Neural crest cell (in vitro differentiated cells): ENCODE measurements around the gene NHSL2. TPM values are rescaled to one million over a fixed set of nuclear protein-coding genes. Genes with fewer than 3 reads are reported as not detected.
"Not testable (repeated sequence)": the region's sequence is repeated elsewhere in the genome, so short reads cannot be mapped to it uniquely, and the experiment has no call there.

ENCODE experiments used
- DNase-seq: peaks from one replicate; pipeline ENCODE4 v3.0.0; 2021; ENCODE audit warnings: low read depth, mixed read lengths, low spot score
- H3K27ac Mint-ChIP-seq: one replicate; pipeline ENCODE4 v1.8.0; 2021; ENCODE audit warnings: mild to moderate bottlenecking, mixed read lengths; ENCODE audit not compliant: unreplicated experiment
- H3K27me3 Mint-ChIP-seq: 2 replicates; pipeline ENCODE4 v1.8.0; 2021; ENCODE audit warnings: low read depth, mild to moderate bottlenecking, mixed read lengths
- H3K36me3 Mint-ChIP-seq: 2 replicates; pipeline ENCODE4 v1.8.0; 2021; ENCODE audit warnings: low read depth, mild to moderate bottlenecking, mixed read lengths
- H3K4me1 Mint-ChIP-seq: 2 replicates; pipeline ENCODE4 v1.8.0; 2021; ENCODE audit warnings: mixed read lengths
- H3K4me3 Mint-ChIP-seq: one replicate; pipeline ENCODE4 v1.8.0; 2021; ENCODE audit warnings: mild to moderate bottlenecking, mixed read lengths
- H3K9me3 Mint-ChIP-seq: 2 replicates; pipeline ENCODE4 v1.8.0; 2021; ENCODE audit warnings: mixed read lengths
- CTCF ChIP-seq: fragments of 200-600 bp; sonication (generic); conservative IDR thresholded peaks from 2 replicates; pipeline ENCODE4 v1.5.0; 2021; ENCODE audit warnings: antibody characterized with exemption, mild to moderate bottlenecking
- total RNA-seq: library from RNA; stranded (reverse); gene quantifications from 2 replicates; pipeline ENCODE4 v1.2.1, GENCODE V29; 2021

Gene NHSL2
- total RNA-seq, 1 donor from 2014 or later = 9.9 TPM

DNA sequence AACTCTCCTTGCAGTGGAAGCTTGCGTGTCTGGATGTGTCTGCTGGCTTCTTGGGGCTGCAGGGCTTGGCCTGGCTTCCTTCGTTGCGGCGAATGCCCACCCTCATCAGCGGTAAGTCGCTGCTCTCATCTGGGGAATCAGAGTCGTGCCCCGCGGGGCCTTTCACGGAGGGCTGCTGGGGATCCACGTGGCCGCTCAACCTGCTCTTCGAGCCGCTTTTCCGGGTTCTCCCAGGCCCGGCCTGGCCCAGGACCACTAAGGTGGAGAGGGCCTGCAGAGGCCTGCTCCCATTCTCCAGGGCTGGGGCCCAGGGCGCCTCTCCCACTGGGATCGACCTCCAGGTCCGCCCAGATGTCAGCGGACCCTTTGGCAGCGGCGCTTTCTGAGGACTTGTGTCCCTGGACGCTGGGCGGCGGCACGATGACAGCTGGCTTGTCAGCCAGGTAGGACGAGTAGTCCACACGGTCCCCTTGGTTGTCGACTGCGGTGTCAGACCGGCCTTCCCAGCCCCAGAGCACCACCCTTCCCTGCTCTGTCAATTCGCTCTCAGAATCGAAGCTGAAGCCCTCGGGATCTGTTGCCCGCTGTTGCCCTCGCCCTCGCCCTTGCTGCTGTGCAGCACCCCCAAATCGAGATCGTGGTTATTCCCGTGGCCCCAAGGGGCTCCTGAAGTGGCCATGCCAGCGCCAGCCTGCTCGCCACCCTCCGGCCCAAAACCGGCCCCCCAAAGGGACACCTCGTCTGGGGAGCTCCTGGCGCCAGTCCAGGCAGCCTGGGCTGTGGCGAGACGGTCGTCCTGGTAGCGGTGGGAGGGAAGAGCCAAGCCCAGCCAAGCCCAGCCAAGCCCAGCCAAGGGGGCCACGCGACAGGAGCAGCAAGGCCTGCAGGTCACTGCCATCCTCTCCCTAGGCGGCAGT, 37.8 kb upstream of the NHSL2 start:
- H3K27me3 Mint-ChIP-seq = no peaks in the 10 kb centered on the region
- no peak for TF ChIP-seq CTCF
- no peaks in the 10 kb centered on the region for H3K4me1 Mint-ChIP-seq
- H3K36me3 Mint-ChIP-seq = peaks cover 8% of the 10 kb centered on the region
- no peak for DNase-seq
- H3K4me3 Mint-ChIP-seq = no peak overlapping the region
- H3K9me3 Mint-ChIP-seq = peaks cover 5% of the 10 kb centered on the region
- H3K27ac Mint-ChIP-seq = no peak overlapping the region

- H3K4me1 Mint-ChIP-seq = no peaks in the 10 kb centered on the region
- H3K27me3 Mint-ChIP-seq = no peaks in the 10 kb centered on the region
- peaks cover 9% of the 10 kb centered on the region for H3K36me3 Mint-ChIP-seq
- no peak for TF ChIP-seq CTCF
- H3K4me3 Mint-ChIP-seq = no peak overlapping the region
- DNase-seq = no peak
- no peak overlapping the region for H3K27ac Mint-ChIP-seq
- H3K9me3 Mint-ChIP-seq = peaks cover 11% of the 10 kb centered on the region
These were observed 37.2 kb upstream of the NHSL2 start for GRCh38 chrX:71873459-71873833.

GRCh38 chrX:71876841-71877240, 33.8 kb upstream of the NHSL2 start:
- peaks cover 11% of the 10 kb centered on the region for H3K9me3 Mint-ChIP-seq
- DNase-seq, H3K27ac Mint-ChIP-seq, H3K27me3 Mint-ChIP-seq, H3K36me3 Mint-ChIP-seq, H3K4me1 Mint-ChIP-seq, H3K4me3 Mint-ChIP-seq: not testable (repeated sequence)

DNA sequence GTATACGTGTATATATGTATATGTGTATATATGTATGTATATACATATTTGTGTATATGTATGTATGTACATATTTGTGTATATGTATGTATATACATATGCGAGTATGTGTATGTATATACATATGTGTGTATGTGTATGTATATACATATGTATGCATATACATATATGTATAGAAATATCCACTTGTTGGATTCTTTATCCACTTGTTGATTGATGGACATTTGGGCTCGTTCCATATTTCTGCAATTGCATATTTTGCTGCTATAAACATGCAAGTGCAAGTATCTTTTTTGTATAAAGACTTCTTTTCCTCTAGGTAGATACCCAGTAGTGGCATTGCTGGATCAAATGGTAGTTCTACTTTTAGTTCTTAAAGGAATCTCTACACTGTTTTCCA, 25.5 kb upstream of the NHSL2 start:
- Mint-ChIP-seq H3K36me3 (no peaks in the 10 kb centered on the region), H3K27ac (no peak overlapping the region), H3K4me3 (no peak overlapping the region), H3K4me1 (no peaks in the 10 kb centered on the region), H3K9me3 (peaks cover 10% of the 10 kb centered on the region), H3K27me3 (peaks cover 5% of the 10 kb centered on the region)
- DNase-seq = no peak
- TF ChIP-seq CTCF = no peak

DNA sequence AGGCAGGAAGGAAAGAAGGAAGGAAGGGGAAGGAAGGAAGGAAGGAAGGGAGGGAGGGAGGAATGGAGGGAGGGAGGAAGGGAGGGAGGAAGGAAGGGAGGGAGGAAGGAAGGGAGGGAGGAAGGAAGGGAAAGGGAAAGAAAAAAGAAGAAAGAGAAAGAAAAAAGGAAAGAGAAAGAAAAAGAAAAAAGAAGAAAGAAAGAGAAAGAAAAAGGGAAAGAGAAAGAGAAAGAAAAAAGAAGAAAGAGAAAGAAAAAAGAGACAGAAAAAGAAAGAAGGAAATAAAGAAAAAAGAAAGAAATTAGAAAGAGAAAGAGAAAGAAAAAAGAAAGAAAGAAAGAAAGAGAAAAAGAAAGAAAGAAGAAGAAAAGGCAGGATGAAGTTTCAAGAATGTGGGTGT, 15.0 kb upstream of the NHSL2 start:
- H3K4me3 Mint-ChIP-seq = no peak overlapping the region
- no peak overlapping the region for H3K27ac Mint-ChIP-seq
- peaks cover 5% of the 10 kb centered on the region for H3K9me3 Mint-ChIP-seq
- H3K4me1 Mint-ChIP-seq = no peaks in the 10 kb centered on the region
- H3K27me3 Mint-ChIP-seq = peaks cover 3% of the 10 kb centered on the region
- no peaks in the 10 kb centered on the region for H3K36me3 Mint-ChIP-seq
- no peak for DNase-seq
- no peak for TF ChIP-seq CTCF

DNA sequence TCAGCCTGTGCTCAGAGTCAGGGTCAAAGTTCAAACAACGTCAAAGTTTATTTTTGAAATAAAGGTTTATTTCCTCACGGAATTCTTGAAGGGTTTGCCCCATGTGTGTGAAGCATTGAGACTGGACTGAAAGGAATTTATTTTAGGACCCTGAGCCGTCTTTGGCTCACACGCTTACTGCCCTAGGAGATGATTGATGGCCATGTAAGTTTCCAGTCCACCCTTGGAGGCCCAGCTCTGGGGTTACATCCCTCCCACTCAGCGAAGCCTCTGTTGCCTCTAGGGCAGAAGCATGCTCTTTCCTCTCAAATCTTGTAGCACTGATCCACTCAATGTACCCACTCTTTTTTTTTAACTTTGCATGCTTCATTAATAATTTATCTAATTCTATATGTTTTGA, 4.5 kb upstream of the NHSL2 start:
- Mint-ChIP-seq H3K9me3 (no peaks in the 10 kb centered on the region), H3K4me3 (no peak overlapping the region), H3K27me3 (peaks cover 9% of the 10 kb centered on the region), H3K27ac (no peak overlapping the region), H3K4me1 (peaks cover 20% of the 10 kb centered on the region), H3K36me3 (no peaks in the 10 kb centered on the region)
- TF ChIP-seq CTCF = no peak
- DNase-seq = no peak
